Esophagus muscularis mucosa (tissue), 4 donors: Measurements from ENCODE around the gene MOG.

Experiments
- CTCF ChIP-seq, 3 experiments: fragments of 200-600 bp in 2 of 3; fragments of 450-650 bp in 1 of 3; sonication (generic) in 2 of 3; IDR thresholded peaks; one replicate each; pipeline ENCODE4 v1.5.1; 2017 to 2019; ENCODE audit warnings: antibody characterized with exemption in 3 of 3, mild to moderate bottlenecking in 2 of 3, moderate library complexity in 1 of 3
- EP300 ChIP-seq: sonication (generic); formaldehyde crosslinking; IDR thresholded peaks from one replicate; pipeline ENCODE4 v1.6.1; 2017; ENCODE audit warnings: antibody characterized with exemption
- POLR2AphosphoS5 ChIP-seq, 2 donors: sonication (generic); formaldehyde crosslinking; IDR thresholded peaks; one replicate each; pipeline ENCODE4 v1.6.1; 2017; ENCODE audit warnings: antibody characterized with exemption in 2 of 2

DNA sequence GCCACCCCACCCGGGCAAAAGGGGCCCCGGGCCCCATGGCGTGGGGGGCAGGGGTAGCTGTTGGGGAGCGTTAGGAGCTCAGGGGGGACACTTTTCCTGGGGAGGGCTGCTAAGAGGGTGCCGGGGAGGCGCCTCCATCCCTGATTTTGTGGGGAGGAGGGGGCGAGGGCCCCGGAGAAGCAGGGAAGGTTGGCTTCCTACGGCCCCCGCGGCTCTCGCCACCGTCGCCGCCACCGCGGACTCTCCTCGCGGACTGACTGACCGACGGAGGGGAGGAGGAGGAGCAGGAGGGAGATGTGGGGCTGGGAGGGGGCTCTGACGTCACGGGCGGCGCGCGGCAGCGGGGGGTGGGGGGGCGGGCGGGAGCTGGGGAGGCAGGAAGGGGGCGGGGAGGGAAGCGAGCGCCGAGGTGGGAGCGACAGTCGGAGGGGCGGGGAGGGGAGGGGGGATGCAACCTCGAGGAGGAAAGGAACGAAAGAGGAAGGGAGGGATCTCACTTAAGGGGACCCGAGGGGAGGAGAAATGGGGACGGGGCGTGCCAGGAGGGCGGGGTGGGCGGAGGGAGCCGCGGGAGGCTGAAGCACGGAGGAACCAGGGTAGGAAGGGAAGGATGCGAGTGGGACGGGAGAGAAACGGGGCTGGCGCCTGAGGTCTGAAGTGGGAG, 29.0 kb upstream of the MOG start:
- no peak for TF ChIP-seq CTCF (IDR thresholded peaks at IDR 0.05)
- no peak for TF ChIP-seq EP300
- peak; percentile 94 to 96 for TF ChIP-seq POLR2AphosphoS5 (IDR thresholded peaks at IDR 0.05)
